ENCODE data around the gene ZNF493.
A peak's percentile ranks its signal among the peaks of the same experiment; 100 is the strongest.

The ZNF493 gene

DNA sequence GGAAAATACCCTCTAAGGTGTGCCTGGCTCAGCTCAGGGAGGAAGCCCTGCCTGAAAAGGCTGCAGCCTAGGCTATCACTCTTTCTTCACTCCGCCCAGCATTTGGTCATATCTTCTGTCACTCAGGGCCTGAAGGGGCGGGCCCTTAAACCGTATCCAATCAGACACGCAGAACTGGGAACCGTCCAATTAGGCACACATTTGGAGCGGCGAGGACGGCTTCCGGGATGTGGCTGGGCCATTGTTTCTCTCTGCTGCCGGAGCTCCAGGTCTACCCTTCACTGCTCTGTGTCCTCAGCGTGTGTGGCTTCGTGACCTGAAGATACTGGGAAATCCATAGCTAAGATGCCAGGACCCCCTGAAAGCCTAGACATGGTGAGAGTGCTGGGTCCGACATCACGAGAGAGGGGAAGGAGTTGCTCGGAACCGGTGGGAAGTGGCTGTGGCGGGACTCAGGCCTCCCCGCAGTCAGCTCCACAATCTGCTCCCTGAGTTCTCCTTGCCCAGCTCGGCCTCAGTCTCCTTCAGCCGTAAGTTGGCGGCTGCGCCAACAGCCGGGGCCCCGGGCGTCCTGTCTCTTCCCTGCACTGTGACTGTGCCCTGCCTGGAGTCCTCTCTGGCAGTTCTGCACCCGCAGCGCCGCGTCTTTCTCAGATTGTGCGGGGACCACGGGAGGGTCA is at the start of gene ZNF493:
Gene ZNF493, plus strand, starts transcription at position 241 of the 680 bp plus-strand sequence. Its CDS starts 105 bp downstream, at position 346.
- TF ChIP-seq, protein P1, sequence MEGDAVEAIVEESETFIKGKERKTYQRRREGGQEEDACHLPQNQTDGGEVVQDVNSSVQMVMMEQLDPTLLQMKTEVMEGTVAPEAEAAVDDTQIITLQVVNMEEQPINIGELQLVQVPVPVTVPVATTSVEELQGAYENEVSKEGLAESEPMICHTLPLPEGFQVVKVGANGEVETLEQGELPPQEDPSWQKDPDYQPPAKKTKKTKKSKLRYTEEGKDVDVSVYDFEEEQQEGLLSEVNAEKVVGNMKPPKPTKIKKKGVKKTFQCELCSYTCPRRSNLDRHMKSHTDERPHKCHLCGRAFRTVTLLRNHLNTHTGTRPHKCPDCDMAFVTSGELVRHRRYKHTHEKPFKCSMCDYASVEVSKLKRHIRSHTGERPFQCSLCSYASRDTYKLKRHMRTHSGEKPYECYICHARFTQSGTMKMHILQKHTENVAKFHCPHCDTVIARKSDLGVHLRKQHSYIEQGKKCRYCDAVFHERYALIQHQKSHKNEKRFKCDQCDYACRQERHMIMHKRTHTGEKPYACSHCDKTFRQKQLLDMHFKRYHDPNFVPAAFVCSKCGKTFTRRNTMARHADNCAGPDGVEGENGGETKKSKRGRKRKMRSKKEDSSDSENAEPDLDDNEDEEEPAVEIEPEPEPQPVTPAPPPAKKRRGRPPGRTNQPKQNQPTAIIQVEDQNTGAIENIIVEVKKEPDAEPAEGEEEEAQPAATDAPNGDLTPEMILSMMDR (conservative IDR thresholded peaks at IDR 0.05; ENCODE audit: low read depth, low read length): no peak
- DNase-seq (ENCODE audit: low read depth): peak; percentile 97
- peak within 1 kb of the TSS; percentile 92 for H3K4me3 ChIP-seq (ENCODE audit: low read depth, low read length)

DNA sequence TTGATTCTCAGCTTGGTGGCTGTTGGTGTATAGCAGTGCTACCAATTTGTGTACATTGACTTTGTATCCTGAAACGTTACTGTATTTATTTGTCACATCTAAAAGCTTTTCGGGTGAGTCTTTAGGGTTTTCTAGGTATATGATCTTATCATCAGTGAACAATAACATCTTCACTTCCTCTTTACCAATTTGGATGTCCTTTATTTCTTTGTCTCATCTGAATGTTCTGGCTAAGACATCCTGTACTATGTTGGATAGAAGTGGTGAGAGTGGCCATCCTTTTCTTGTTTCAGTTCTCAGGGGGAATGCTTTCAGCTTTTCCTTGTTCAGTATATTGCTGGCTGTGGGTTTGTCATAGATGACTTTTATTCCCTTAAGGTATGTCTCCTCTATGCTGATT is 44.1 kb upstream of the ZNF493 start:
- TF ChIP-seq, protein P1 (conservative IDR thresholded peaks at IDR 0.05; ENCODE audit: low read depth, low read length): no peak
- no peak for DNase-seq (ENCODE audit: low read depth)
- no peak overlapping the region for H3K4me3 ChIP-seq (ENCODE audit: low read depth, low read length)

GRCh38 chr19:21358768-21359451 is 38.0 kb upstream of the ZNF493 start, which contains the start of gene ZNF738:
TSS of gene ZNF738 (plus strand) at chr19:21359000. CDS start at chr19:21359141, 141 bp downstream.
- TF ChIP-seq, protein P1 (conservative IDR thresholded peaks at IDR 0.05; ENCODE audit: low read depth, low read length): no peak
- peak; percentile 98 for DNase-seq (ENCODE audit: low read depth)
- peak within 1 kb of the TSS; percentile 84 for H3K4me3 ChIP-seq (ENCODE audit: low read depth, low read length)

DNA sequence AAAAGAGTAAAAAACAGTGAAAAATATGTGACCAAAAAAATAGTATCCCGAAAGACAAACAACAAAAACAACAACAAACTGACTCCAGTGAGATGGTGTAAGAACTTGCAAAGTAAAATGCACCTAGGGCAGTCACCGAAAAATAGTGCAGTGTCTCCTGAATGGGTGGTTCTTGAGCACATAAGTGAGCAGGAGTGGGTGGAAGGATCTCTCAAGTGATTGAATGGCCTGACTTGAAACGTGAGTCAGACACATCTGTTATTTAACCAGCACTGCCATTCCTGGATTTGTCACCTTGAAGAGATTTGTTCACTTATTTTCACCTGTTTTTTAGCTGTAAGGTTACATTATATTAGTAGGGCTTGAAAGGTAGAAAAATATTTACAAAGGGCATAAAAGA is 34.6 kb upstream of the ZNF493 start:
- no peak for DNase-seq (ENCODE audit: low read depth)
- TF ChIP-seq, protein P1 (conservative IDR thresholded peaks at IDR 0.05; ENCODE audit: low read depth, low read length): no peak
- no peak overlapping the region for H3K4me3 ChIP-seq (ENCODE audit: low read depth, low read length)

- H3K4me3 ChIP-seq (ENCODE audit: low read depth, low read length): no peak overlapping the region
- TF ChIP-seq, protein P1 (conservative IDR thresholded peaks at IDR 0.05; ENCODE audit: low read depth, low read length): no peak
- no peak for DNase-seq (ENCODE audit: low read depth)
Measured at GRCh38 chr19:21383980-21384582, 12.9 kb upstream of the ZNF493 start.

GRCh38 chr19:21396121-21396520 is 812 bp upstream of the ZNF493 start:
- DNase-seq (ENCODE audit: low read depth): no peak
- H3K4me3 ChIP-seq (ENCODE audit: low read depth, low read length): no peak overlapping the region
- TF ChIP-seq, protein P1 (conservative IDR thresholded peaks at IDR 0.05; ENCODE audit: low read depth, low read length): no peak
